OCI-LY7 (cell line): ENCODE results near the gene GANAB.

Experiments used
- CTCF ChIP-seq: fragments of 200-600 bp; sonication (generic); conservative IDR thresholded peaks from 2 replicates; pipeline ENCODE4 v1.5.1; 2014; ENCODE audit warnings: mild to moderate bottlenecking, antibody characterized with exemption, low read length, moderate library complexity, mixed read lengths
- EZH2phosphoT487 ChIP-seq: fragments of 200-600 bp; sonication (generic); IDR thresholded peaks from 2 replicates; pipeline ENCODE4 v1.6.1; 2018; ENCODE audit warnings: low read depth, borderline replicate concordance, mild to moderate bottlenecking, mixed run types, antibody characterized with exemption, low read length, moderate library complexity, mixed read lengths

- TF ChIP-seq CTCF = no peak
- TF ChIP-seq EZH2phosphoT487 = no peak
Measured at GRCh38 chr11:62652161-62653006, 6.0 kb upstream of the GANAB start.
